GM12878 (cell line): ENCODE measurements around the gene LPIN3. TPM values are rescaled to one million over a fixed set of nuclear protein-coding genes. Genes with fewer than 3 reads are reported as not detected.

Experiments used
- ATAC-seq: fragments of 200-7000 bp; cut with Tn5 transposase; 3 replicates; pipeline ENCODE4 v1.9.1; 2020; ENCODE audit warnings: mild to moderate bottlenecking, moderate library complexity
- BruUV-seq: library from RNA; stranded (reverse); fragments of 400-500 nt; replicated peaks from 2 replicates; lab custom pipeline; 2021; lab: Mats Ljungman, UMichigan
- CTCF ChIA-PET: fragments of 300-600 bp; sonication (Branson Sonifier 250); formaldehyde crosslinking; extraction: SDS; loops from one replicate; lab custom pipeline; 2021; ENCODE audit warnings: inconsistent platforms; lab: Yijun Ruan, JAX
- POLR2A ChIA-PET: fragments of 350-600 bp; formaldehyde crosslinking; extraction: SDS; loops from one replicate; lab custom pipeline; 2021; ENCODE audit warnings: inconsistent platforms; lab: Charles Lee
- RAD21 ChIA-PET: fragments of 300-600 bp; sonication (Branson Sonifier 250); formaldehyde crosslinking; loops from one replicate; lab custom pipeline; 2023; ENCODE audit warnings: antibody characterized with exemption; ENCODE audit not compliant: unreplicated experiment; lab: Charles Lee
- SMC1A ChIA-PET: fragments of 300-600 bp; sonication (Branson Sonifier 250); formaldehyde crosslinking; loops from one replicate; lab custom pipeline; 2023; ENCODE audit not compliant: unreplicated experiment, uncharacterized antibody; lab: Charles Lee
- DNase-seq: peaks from one replicate; pipeline ENCODE4 v3.0.0-alpha.2; 2011; ENCODE audit warnings: low read depth, low spot score
- FAIRE-seq: peaks from 3 replicates; lab custom pipeline; 2011; peaks lifted over from hg19 to GRCh38; lab: Jason Lieb, UNC
- H2AFZ ChIP-seq: 2 replicates; pipeline ENCODE4 v1.6.0; 2011; ENCODE audit warnings: low read depth, low read length, control low read depth; ENCODE audit not compliant: control insufficient read depth
- H3K27ac ChIP-seq: 2 replicates; pipeline ENCODE4 v1.5.1; 2011; ENCODE audit warnings: control low read depth; ENCODE audit not compliant: control insufficient read depth, insufficient read depth
- H3K27me3 ChIP-seq, 2 experiments: replicated peaks in 1 of 2; 2 replicates each; pipeline versions ENCODE4 v1.6.0 to v1.6.1; 2011; ENCODE audit warnings: low read length in 1 of 2; ENCODE audit not compliant: control insufficient read depth in 2 of 2, insufficient read depth in 2 of 2
- H3K36me3 ChIP-seq, 2 experiments: 2 replicates each; pipeline ENCODE4 v1.5.1; 2011; ENCODE audit warnings: low read length in 1 of 2; ENCODE audit not compliant: control insufficient read depth in 2 of 2, insufficient read depth in 2 of 2
- H3K4me1 ChIP-seq: 2 replicates; pipeline ENCODE4 v1.6.1; 2011; ENCODE audit warnings: mild to moderate bottlenecking, low read length, moderate library complexity, mixed read lengths; ENCODE audit not compliant: control insufficient read depth, insufficient read depth
- H3K4me2 ChIP-seq: 2 replicates; pipeline ENCODE4 v1.6.0; 2011; ENCODE audit warnings: control low read depth; ENCODE audit not compliant: control insufficient read depth, insufficient read depth
- H3K4me3 ChIP-seq: fragments of 200-600 bp; sonication (generic); 2 replicates; pipeline ENCODE4 v1.5.1; 2016
- H3K79me2 ChIP-seq: 2 replicates; pipeline ENCODE4 v1.6.0; 2011; ENCODE audit warnings: low read length; ENCODE audit not compliant: control insufficient read depth, insufficient read depth
- H3K9ac ChIP-seq: 2 replicates; pipeline ENCODE4 v1.8.0; 2011; ENCODE audit warnings: low read length, control low read depth, mixed read lengths; ENCODE audit not compliant: control insufficient read depth, insufficient read depth
- H3K9me3 ChIP-seq: replicated peaks from 3 replicates; pipeline ENCODE4 v1.5.1; 2011; ENCODE audit warnings: mild to moderate bottlenecking, low read length; ENCODE audit not compliant: control insufficient read depth, insufficient read depth
- H4K20me1 ChIP-seq: 2 replicates; pipeline ENCODE4 v1.6.0; 2011; ENCODE audit not compliant: control insufficient read depth, insufficient read depth
- BCL11A ChIP-seq: IDR thresholded peaks from 2 replicates; pipeline ENCODE4 v1.6.1; 2011; ENCODE audit warnings: low read depth, low read length
- BCL3 ChIP-seq: IDR thresholded peaks from 2 replicates; pipeline ENCODE4 v1.6.1; 2011; ENCODE audit warnings: borderline replicate concordance, low read depth, mild to moderate bottlenecking, moderate library complexity, low read length; ENCODE audit not compliant: insufficient read depth, poor library complexity, severe bottlenecking
- HDGF ChIP-seq: fragments of 450-650 bp; IDR thresholded peaks from 2 replicates; pipeline ENCODE4 v1.6.1; 2016; ENCODE audit warnings: antibody characterized with exemption
- NKRF ChIP-seq: fragments of 450-650 bp; conservative IDR thresholded peaks from 2 replicates; pipeline ENCODE4 v1.6.1; 2017; ENCODE audit warnings: mild to moderate bottlenecking, moderate library complexity
- NR2C2 ChIP-seq: IDR thresholded peaks from 2 replicates; pipeline ENCODE4 v1.6.1; 2011; ENCODE audit warnings: borderline replicate concordance, low read depth; ENCODE audit not compliant: control insufficient read depth, insufficient read length
- NR2F1 ChIP-seq: fragments of 450-650 bp; conservative IDR thresholded peaks from 2 replicates; pipeline ENCODE4 v1.6.1; 2017; ENCODE audit warnings: mild to moderate bottlenecking
- RAD21 ChIP-seq: IDR thresholded peaks from 2 replicates; pipeline ENCODE4 v1.6.1; 2011; ENCODE audit warnings: mild to moderate bottlenecking, low read depth, low read length, moderate library complexity; ENCODE audit not compliant: insufficient read depth
- SIX5 ChIP-seq: IDR thresholded peaks from 2 replicates; pipeline ENCODE4 v1.6.1; 2011; ENCODE audit warnings: mild to moderate bottlenecking, low read depth, low read length, moderate library complexity; ENCODE audit not compliant: severe bottlenecking
- SMARCA5 ChIP-seq: fragments of 450-650 bp; IDR thresholded peaks from 2 replicates; pipeline ENCODE4 v1.6.1; 2017; ENCODE audit warnings: mild to moderate bottlenecking
- USF2 ChIP-seq: IDR thresholded peaks from 2 replicates; pipeline ENCODE4 v1.6.1; 2011; ENCODE audit warnings: low read depth, low read length, improper control_type of control experiment, borderline replicate concordance
- ZBTB33 ChIP-seq: fragments of 450-650 bp; IDR thresholded peaks from 2 replicates; pipeline ENCODE4 v1.6.1; 2017; ENCODE audit warnings: mild to moderate bottlenecking
- ZNF687 ChIP-seq: fragments of 450-650 bp; IDR thresholded peaks from 2 replicates; pipeline ENCODE4 v1.6.1; 2017; ENCODE audit warnings: mild to moderate bottlenecking, moderate library complexity
- WGBS: methylation state at CpG from one replicate; pipeline ENCODE4 v1.1.6; 2016; ENCODE audit warnings: low lambda C conversion rate; ENCODE audit not compliant: insufficient replicate concordance, insufficient coverage; ENCODE audit errors: missing lambda C conversion rate; 5-methylcytosine and 5-hydroxymethylcytosine counted together
- in situ Hi-C: fragments of 300-500 bp; cut with MboI; formaldehyde crosslinking; loops from 9 replicates; pipeline ENCODE4 v1.14.3; 2018; ENCODE audit warnings: mixed read lengths
- intact Hi-C: fragments of 100-400 bp; cut with micrococcal nuclease; formaldehyde crosslinking; loops from one replicate; pipeline ENCODE4 v1.14.2; 2022; ENCODE audit not compliant: unreplicated experiment
- polyA plus RNA-seq, 11 experiments: library from polyadenylated mRNA; depleted of rRNA in 4 of 11; unstranded in 6 of 11; stranded (reverse) in 5 of 11; fragments of >200 nt; fragmentation: Nextera tagmentation in 4 of 11; fragmentation: Illumina TruSeq in 1 of 11; extraction: Ambion mirVana in 4 of 11; extraction: Trizol in 1 of 11; gene quantifications; 1 replicate in 1 of 11; 2 replicates in 10 of 11; pipeline versions ENCODE4 v1.2.1 to v1.2.3, GENCODE V29; 2011 to 2016; ENCODE audit warnings: inconsistent platforms in 2 of 11, missing spikeins in 2 of 11, low read depth in 1 of 11
- total RNA-seq, 4 experiments: library from RNA; depleted of rRNA in 3 of 4; stranded (reverse); fragments of >200 nt in 3 of 4; fragmentation: Illumina TruSeq in 1 of 4; extraction: Trizol in 1 of 4; gene quantifications; 2 replicates each; pipeline versions ENCODE4 v1.2.1 to v1.2.3, GENCODE V29; 2013 to 2021

The LPIN3 gene
- total and polyA plus RNA-seq, 10 of the 15 experiments (the other 5 are each of a cell fraction or from before 2014, with no cell fraction given), result 0.13 to 1.3 (median 0.51) TPM

- TF ChIP-seq NKRF (no peak), SMARCA5 (no peak), ZBTB33 (no peak), NR2F1 (no peak)
- TF ChIP-seq, all 136 proteins: peak for 0
Measured at GRCh38 chr20:41358717-41359116, 18.1 kb downstream of the LPIN3 start (continued).

- POLR2A ChIA-PET, result no interaction called here
- RAD21 ChIA-PET, result no interaction called here
- Histone ChIP-seq H3K9me3 (no peaks in the 10 kb centered on the region), H4K20me1 (no peaks in the 10 kb centered on the region), H3K9ac (no peak overlapping the region), H3K27me3 (no peaks in the 10 kb centered on the region; a peak in 1 of 4 replicates), H3K27ac (no peak overlapping the region), H3K79me2 (no peaks in the 10 kb centered on the region), H3K4me2 (no peak overlapping the region), H3K4me3 (no peak overlapping the region), H3K36me3 (no peaks in the 10 kb centered on the region), H2AFZ (no peak overlapping the region), H3K4me1 (no peaks in the 10 kb centered on the region)
- intact Hi-C loops (no loop called here), in situ Hi-C loops (no loop called here)
- SMC1A ChIA-PET, result no interaction called here
- 48% methylated on average over 9 of the region's 9 CpGs for WGBS
- ATAC-seq (no peak), FAIRE-seq (no peak), DNase-seq (no peak)
- no TSS peak for BruUV-seq
- CTCF ChIA-PET, result no interaction called here
- TF ChIP-seq NR2C2 (no peak), HDGF (no peak), BCL3 (no peak), BCL11A (no peak), USF2 (no peak), RAD21 (no peak), SIX5 (no peak), ZNF687 (no peak)
Measured at GRCh38 chr20:41359541-41360011, 19.0 kb downstream of the LPIN3 start.
